Astrocyte (in vitro differentiated cells and primary cell): ENCODE measurements around the gene HBG2.

Experiments used
- CTCF ChIP-seq: IDR thresholded peaks from 2 replicates; pipeline ENCODE4 v1.5.1; 2011; ENCODE audit warnings: low read depth, mild to moderate bottlenecking, inconsistent platforms, low read length, moderate library complexity; ENCODE audit not compliant: insufficient read depth
- EZH2 ChIP-seq: IDR thresholded peaks from 2 replicates; pipeline ENCODE4 v1.6.1; 2012; ENCODE audit warnings: mild to moderate bottlenecking, low read length, inconsistent platforms; ENCODE audit not compliant: insufficient read depth

GRCh38 chr11:5277807-5278382 lies 23.3 kb upstream of the HBG2 start:
- TF ChIP-seq EZH2: no peak
- no peak for TF ChIP-seq CTCF
